ENCODE results near the gene TXNDC17.

DNA sequence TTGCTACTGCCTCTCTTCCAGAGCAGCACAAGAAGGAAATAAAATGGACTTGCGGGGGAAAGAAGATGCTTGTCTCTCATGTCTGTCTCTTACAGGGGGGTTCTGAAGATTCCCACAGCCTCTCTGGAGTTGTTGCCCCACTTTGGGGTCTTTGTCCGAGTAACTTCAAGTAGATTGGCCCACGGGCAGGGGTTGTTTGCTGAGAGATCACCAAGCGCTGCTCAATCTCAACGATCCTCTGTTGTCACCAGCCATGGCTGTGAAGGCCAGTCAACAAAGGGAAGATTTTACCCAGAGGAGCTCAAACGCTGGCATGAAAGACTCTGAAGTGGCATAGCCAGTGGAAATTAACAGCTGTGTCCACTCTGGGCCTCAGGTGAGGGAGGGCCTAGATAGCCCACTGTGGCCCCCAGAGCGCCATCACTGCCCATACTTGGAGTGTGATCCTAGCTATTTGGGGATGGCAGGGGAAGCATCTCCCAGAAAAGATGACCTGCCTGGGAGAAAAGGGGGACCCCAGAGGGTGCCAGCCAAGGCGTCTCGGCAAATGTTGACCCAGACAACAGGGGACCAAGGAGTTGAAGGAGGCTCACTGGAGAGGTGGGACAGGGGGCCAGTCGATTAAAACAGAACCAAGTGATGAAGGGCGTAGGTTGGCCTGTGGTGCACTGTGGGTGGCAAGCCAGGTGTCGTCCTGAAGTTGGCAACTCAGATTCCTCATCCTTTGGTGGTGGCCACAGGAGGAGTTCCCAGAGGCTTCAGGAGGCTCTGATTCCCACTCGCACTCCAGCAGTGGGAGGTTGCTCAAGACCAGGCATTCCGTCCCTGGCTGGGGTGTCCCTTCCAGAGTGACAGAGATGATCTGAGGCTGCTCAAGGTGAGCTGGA, 44.3 kb downstream of the TXNDC17 start:
- TF ChIP-seq POLR2A (IDR thresholded peaks at IDR 0.05) (no peak), EP300 (IDR thresholded peaks at IDR 0.05) (no peak), POLR2AphosphoS5 (IDR thresholded peaks at IDR 0.05) (no peak)
- TF ChIP-seq, protein P1, sequence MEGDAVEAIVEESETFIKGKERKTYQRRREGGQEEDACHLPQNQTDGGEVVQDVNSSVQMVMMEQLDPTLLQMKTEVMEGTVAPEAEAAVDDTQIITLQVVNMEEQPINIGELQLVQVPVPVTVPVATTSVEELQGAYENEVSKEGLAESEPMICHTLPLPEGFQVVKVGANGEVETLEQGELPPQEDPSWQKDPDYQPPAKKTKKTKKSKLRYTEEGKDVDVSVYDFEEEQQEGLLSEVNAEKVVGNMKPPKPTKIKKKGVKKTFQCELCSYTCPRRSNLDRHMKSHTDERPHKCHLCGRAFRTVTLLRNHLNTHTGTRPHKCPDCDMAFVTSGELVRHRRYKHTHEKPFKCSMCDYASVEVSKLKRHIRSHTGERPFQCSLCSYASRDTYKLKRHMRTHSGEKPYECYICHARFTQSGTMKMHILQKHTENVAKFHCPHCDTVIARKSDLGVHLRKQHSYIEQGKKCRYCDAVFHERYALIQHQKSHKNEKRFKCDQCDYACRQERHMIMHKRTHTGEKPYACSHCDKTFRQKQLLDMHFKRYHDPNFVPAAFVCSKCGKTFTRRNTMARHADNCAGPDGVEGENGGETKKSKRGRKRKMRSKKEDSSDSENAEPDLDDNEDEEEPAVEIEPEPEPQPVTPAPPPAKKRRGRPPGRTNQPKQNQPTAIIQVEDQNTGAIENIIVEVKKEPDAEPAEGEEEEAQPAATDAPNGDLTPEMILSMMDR (IDR thresholded peaks at IDR 0.05), result no peak

Measured in sigmoid colon (tissue), 4 donors.